HEK293 (cell line): ENCODE data around the gene OR51V1.

Source experiments
- CTCF ChIA-PET: fragments of 350-600 bp; formaldehyde crosslinking; extraction: SDS; loops from one replicate; lab custom pipeline; 2021; ENCODE audit warnings: antibody characterized with exemption; lab: Yijun Ruan, JAX
- POLR2A ChIA-PET: fragments of 300-600 bp; formaldehyde crosslinking; extraction: SDS; loops from one replicate; lab custom pipeline; 2020; ENCODE audit warnings: antibody characterized with exemption, inconsistent platforms; lab: Yijun Ruan, JAX
- H3K27ac ChIP-seq: fragments of 200-500 bp; sonication (Bioruptor generic); 2 replicates; pipeline ENCODE4 v1.5.1; 2014; ENCODE audit warnings: low read depth, low read length, control low read depth, inconsistent platforms; ENCODE audit errors: extremely low read depth
- H3K36me3 ChIP-seq, 2 experiments: fragments of 200-500 bp in 1 of 2; sonication (Bioruptor generic) in 1 of 2; 1 replicate in 1 of 2; 2 replicates in 1 of 2; pipeline ENCODE4 v1.5.1; 2014 to 2017; ENCODE audit warnings: inconsistent platforms in 2 of 2, low read length in 2 of 2; ENCODE audit not compliant: control insufficient read depth in 2 of 2, insufficient read depth in 1 of 2
- H3K4me1 ChIP-seq: fragments of 200-500 bp; sonication (Bioruptor generic); 2 replicates; pipeline ENCODE4 v1.5.1; 2014; ENCODE audit warnings: mild to moderate bottlenecking, low read length, inconsistent platforms; ENCODE audit not compliant: control insufficient read depth, insufficient read depth
- H3K4me3 ChIP-seq: 2 replicates; pipeline ENCODE4 v1.5.1; 2011; ENCODE audit warnings: low read depth, mild to moderate bottlenecking, control low read depth, low read length, moderate library complexity
- H3K9me3 ChIP-seq: fragments of 200-500 bp; sonication (Bioruptor generic); 2 replicates; pipeline ENCODE4 v1.5.1; 2014; ENCODE audit warnings: low read depth, low read length, inconsistent platforms; ENCODE audit not compliant: control insufficient read depth, insufficient read depth
- BCL6B ChIP-seq: fragments of 450-650 bp; formaldehyde crosslinking; IDR thresholded peaks from 2 replicates; pipeline ENCODE4 v1.5.1; 2017; ENCODE audit warnings: missing biosample characterization, missing genetic modification characterization
- HOXC10 ChIP-seq: sonication (generic); formaldehyde crosslinking; IDR thresholded peaks from 2 replicates; pipeline ENCODE4 v1.8.1; 2023; ENCODE audit warnings: mild to moderate bottlenecking, missing genetic modification reagents
- PRDM1 ChIP-seq: fragments of 450-650 bp; formaldehyde crosslinking; IDR thresholded peaks from 2 replicates; pipeline ENCODE4; 2016; ENCODE audit warnings: missing biosample characterization, missing genetic modification characterization
- REPIN1 ChIP-seq: fragments of 450-650 bp; formaldehyde crosslinking; IDR thresholded peaks from 2 replicates; pipeline ENCODE4 v1.5.1; 2017; ENCODE audit warnings: missing biosample characterization, missing genetic modification characterization, low read depth
- SCRT1 ChIP-seq: fragments of 450-650 bp; formaldehyde crosslinking; IDR thresholded peaks from 2 replicates; pipeline ENCODE4 v1.5.1; 2016; ENCODE audit warnings: missing biosample characterization, missing genetic modification characterization, borderline replicate concordance
- SP7 ChIP-seq: fragments of 450-650 bp; formaldehyde crosslinking; IDR thresholded peaks from 2 replicates; pipeline ENCODE4 v1.5.1; 2016; ENCODE audit warnings: missing biosample characterization, missing genetic modification characterization
- YY2 ChIP-seq: fragments of 450-650 bp; formaldehyde crosslinking; IDR thresholded peaks from 2 replicates; pipeline ENCODE4 v1.5.1; 2016; ENCODE audit warnings: missing biosample characterization, missing genetic modification characterization
- ZBTB44 ChIP-seq: fragments of 450-650 bp; IDR thresholded peaks from 2 replicates; pipeline ENCODE4 v1.5.1; 2018; ENCODE audit warnings: missing biosample characterization, mild to moderate bottlenecking, missing genetic modification characterization
- ZNF140 ChIP-seq: fragments of 450-650 bp; formaldehyde crosslinking; IDR thresholded peaks from 2 replicates; pipeline ENCODE4 v1.5.1; 2016; ENCODE audit warnings: missing biosample characterization, missing genetic modification characterization
- ZNF155 ChIP-seq: fragments of 450-650 bp; formaldehyde crosslinking; IDR thresholded peaks from 2 replicates; pipeline ENCODE4 v1.5.1; 2016; ENCODE audit warnings: missing biosample characterization, missing genetic modification characterization
- ZNF184 ChIP-seq: fragments of 450-650 bp; IDR thresholded peaks from 2 replicates; pipeline ENCODE4 v1.5.1; 2018; ENCODE audit warnings: missing biosample characterization, mild to moderate bottlenecking, missing genetic modification characterization
- ZNF335 ChIP-seq: fragments of 450-650 bp; formaldehyde crosslinking; conservative IDR thresholded peaks from 2 replicates; pipeline ENCODE4 v1.5.1; 2016; ENCODE audit warnings: missing biosample characterization, missing genetic modification characterization
- ZNF362 ChIP-seq: fragments of 450-650 bp; formaldehyde crosslinking; IDR thresholded peaks from 2 replicates; pipeline ENCODE4 v1.5.1; 2016; ENCODE audit warnings: missing biosample characterization, missing genetic modification characterization
- ZNF37A ChIP-seq: fragments of 450-650 bp; IDR thresholded peaks from 2 replicates; pipeline ENCODE4 v1.5.1; 2018; ENCODE audit warnings: missing biosample characterization, missing genetic modification characterization
- ZNF488 ChIP-seq: fragments of 450-650 bp; formaldehyde crosslinking; IDR thresholded peaks from 2 replicates; pipeline ENCODE4 v1.5.1; 2016; ENCODE audit warnings: missing biosample characterization, missing genetic modification characterization
- ZNF677 ChIP-seq: fragments of 450-650 bp; IDR thresholded peaks from 2 replicates; pipeline ENCODE4 v1.5.0; 2018; ENCODE audit warnings: missing biosample characterization, mild to moderate bottlenecking, missing genetic modification characterization, moderate library complexity
- TF ChIP-seq, protein P1 (sequence below): fragments of 450-650 bp; formaldehyde crosslinking; IDR thresholded peaks from 2 replicates; pipeline ENCODE4 v1.5.1; 2016; ENCODE audit warnings: missing biosample characterization, missing genetic modification characterization
- TF ChIP-seq, protein P2 (sequence below): fragments of 450-650 bp; formaldehyde crosslinking; IDR thresholded peaks from 2 replicates; pipeline ENCODE4 v1.5.1; 2016; ENCODE audit warnings: missing biosample characterization, missing genetic modification characterization
- TF ChIP-seq, protein P3 (sequence below): fragments of 450-650 bp; formaldehyde crosslinking; IDR thresholded peaks from 2 replicates; pipeline ENCODE4 v1.5.1; 2017; ENCODE audit warnings: missing biosample characterization, missing genetic modification characterization
- TF ChIP-seq, protein P4 (sequence below): fragments of 450-650 bp; formaldehyde crosslinking; IDR thresholded peaks from 2 replicates; pipeline ENCODE4 v1.5.1; 2016; ENCODE audit warnings: missing biosample characterization, missing genetic modification characterization

The OR51V1 gene

DNA sequence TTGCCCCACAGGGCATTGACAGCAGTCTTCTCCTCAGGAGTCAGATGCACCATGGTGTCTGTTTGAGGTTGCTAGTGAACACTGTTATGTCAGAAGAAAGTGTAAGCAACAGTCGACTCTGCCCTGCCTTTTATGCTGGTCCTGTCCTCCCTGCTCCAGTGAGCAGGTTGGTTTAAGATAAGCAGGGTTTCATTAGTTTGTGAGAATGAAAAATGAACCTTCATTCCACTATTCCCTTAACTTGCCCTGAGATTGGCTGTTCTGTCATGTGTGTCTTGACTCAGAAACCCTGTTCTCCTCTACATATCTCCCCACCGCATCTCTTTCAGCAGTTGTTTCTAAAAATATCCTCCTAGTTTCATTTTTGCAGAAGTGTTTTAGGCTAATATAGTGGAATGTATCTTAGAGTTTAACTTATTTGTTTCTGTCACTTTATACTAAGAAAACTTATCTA, 33.9 kb upstream of the OR51V1 start, which contains the start of gene HBD:
Gene HBD, minus strand, starts transcription at position 103 of the 454 bp plus-strand sequence. Its CDS starts 50 bp downstream, at position 53.
- Histone ChIP-seq H3K4me3 (no peak within 1 kb of the TSS), H3K27ac (no peak within 1 kb of the TSS), H3K9me3 (no peaks in the 10 kb centered on the region), H3K4me1 (no peaks in the 10 kb centered on the region), H3K36me3 (no peaks in the 10 kb centered on the region)
- ChIA-PET CTCF (no interaction called here), POLR2A (no interaction called here)
- TF ChIP-seq ZNF140 (tag by site-specific recombination), result no peak
- no peak for TF ChIP-seq HOXC10 (CRISPR knock-in tag)
- TF ChIP-seq, protein P1, sequence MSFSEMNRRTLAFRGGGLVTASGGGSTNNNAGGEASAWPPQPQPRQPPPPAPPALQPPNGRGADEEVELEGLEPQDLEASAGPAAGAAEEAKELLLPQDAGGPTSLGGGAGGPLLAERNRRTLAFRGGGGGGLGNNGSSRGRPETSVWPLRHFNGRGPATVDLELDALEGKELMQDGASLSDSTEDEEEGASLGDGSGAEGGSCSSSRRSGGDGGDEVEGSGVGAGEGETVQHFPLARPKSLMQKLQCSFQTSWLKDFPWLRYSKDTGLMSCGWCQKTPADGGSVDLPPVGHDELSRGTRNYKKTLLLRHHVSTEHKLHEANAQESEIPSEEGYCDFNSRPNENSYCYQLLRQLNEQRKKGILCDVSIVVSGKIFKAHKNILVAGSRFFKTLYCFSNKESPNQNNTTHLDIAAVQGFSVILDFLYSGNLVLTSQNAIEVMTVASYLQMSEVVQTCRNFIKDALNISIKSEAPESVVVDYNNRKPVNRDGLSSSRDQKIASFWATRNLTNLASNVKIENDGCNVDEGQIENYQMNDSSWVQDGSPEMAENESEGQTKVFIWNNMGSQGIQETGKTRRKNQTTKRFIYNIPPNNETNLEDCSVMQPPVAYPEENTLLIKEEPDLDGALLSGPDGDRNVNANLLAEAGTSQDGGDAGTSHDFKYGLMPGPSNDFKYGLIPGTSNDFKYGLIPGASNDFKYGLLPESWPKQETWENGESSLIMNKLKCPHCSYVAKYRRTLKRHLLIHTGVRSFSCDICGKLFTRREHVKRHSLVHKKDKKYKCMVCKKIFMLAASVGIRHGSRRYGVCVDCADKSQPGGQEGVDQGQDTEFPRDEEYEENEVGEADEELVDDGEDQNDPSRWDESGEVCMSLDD (tag by site-specific recombination), result no peak
- TF ChIP-seq ZNF488 (tag by site-specific recombination), result no peak
- TF ChIP-seq PRDM1 (tag by site-specific recombination), result no peak
- TF ChIP-seq REPIN1 (tag by site-specific recombination), result no peak
- TF ChIP-seq ZNF37A, result no peak
- no peak for TF ChIP-seq ZBTB44 (tag by site-specific recombination)
- TF ChIP-seq SCRT1, result no peak
- no peak for TF ChIP-seq YY2 (tag by site-specific recombination)
- no peak for TF ChIP-seq SP7 (tag by site-specific recombination)
- TF ChIP-seq ZNF677 (tag by site-specific recombination), result no peak
- TF ChIP-seq ZNF362 (tag by site-specific recombination), result no peak
- TF ChIP-seq ZNF184 (tag by site-specific recombination), result no peak
- TF ChIP-seq, protein P2, sequence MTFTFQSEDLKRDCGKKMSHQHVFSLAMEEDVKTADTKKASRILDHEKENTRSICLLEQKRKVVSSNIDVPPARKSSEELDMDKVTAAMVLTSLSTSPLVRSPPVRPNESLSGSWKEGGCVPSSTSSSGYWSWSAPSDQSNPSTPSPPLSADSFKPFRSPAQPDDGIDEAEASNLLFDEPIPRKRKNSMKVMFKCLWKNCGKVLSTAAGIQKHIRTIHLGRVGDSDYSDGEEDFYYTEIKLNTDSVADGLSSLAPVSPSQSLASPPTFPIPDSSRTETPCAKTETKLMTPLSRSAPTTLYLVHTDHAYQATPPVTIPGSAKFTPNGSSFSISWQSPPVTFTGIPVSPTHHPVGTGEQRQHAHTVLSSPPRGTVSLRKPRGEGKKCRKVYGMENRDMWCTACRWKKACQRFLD (tag by site-specific recombination), result no peak
- TF ChIP-seq ZNF155 (tag by site-specific recombination), result no peak
- TF ChIP-seq ZNF335 (tag by site-specific recombination), result no peak
- TF ChIP-seq, protein P3, sequence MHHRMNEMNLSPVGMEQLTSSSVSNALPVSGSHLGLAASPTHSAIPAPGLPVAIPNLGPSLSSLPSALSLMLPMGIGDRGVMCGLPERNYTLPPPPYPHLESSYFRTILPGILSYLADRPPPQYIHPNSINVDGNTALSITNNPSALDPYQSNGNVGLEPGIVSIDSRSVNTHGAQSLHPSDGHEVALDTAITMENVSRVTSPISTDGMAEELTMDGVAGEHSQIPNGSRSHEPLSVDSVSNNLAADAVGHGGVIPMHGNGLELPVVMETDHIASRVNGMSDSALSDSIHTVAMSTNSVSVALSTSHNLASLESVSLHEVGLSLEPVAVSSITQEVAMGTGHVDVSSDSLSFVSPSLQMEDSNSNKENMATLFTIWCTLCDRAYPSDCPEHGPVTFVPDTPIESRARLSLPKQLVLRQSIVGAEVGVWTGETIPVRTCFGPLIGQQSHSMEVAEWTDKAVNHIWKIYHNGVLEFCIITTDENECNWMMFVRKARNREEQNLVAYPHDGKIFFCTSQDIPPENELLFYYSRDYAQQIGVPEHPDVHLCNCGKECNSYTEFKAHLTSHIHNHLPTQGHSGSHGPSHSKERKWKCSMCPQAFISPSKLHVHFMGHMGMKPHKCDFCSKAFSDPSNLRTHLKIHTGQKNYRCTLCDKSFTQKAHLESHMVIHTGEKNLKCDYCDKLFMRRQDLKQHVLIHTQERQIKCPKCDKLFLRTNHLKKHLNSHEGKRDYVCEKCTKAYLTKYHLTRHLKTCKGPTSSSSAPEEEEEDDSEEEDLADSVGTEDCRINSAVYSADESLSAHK (tag by site-specific recombination), result no peak
- TF ChIP-seq, protein P4, sequence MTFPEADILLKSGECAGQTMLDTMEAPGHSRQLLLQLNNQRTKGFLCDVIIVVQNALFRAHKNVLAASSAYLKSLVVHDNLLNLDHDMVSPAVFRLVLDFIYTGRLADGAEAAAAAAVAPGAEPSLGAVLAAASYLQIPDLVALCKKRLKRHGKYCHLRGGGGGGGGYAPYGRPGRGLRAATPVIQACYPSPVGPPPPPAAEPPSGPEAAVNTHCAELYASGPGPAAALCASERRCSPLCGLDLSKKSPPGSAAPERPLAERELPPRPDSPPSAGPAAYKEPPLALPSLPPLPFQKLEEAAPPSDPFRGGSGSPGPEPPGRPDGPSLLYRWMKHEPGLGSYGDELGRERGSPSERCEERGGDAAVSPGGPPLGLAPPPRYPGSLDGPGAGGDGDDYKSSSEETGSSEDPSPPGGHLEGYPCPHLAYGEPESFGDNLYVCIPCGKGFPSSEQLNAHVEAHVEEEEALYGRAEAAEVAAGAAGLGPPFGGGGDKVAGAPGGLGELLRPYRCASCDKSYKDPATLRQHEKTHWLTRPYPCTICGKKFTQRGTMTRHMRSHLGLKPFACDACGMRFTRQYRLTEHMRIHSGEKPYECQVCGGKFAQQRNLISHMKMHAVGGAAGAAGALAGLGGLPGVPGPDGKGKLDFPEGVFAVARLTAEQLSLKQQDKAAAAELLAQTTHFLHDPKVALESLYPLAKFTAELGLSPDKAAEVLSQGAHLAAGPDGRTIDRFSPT (tag by site-specific recombination), result no peak
- TF ChIP-seq BCL6B, result no peak
